HepG2 (cell line): ENCODE results near the gene RASA1. TPM values are rescaled to one million over a fixed set of nuclear protein-coding genes. Genes with fewer than 3 reads are reported as not detected.
A peak's percentile ranks its signal among the peaks of the same experiment; 100 is the strongest.

ENCODE experiments used
- ATAC-seq: fragments of 200-7000 bp; cut with Tn5 transposase; 3 replicates; pipeline ENCODE4 v1.9.1; 2020; ENCODE audit warnings: mild to moderate bottlenecking, moderate library complexity
- BruUV-seq: library from RNA; stranded (reverse); fragments of 400-500 nt; replicated peaks from 2 replicates; lab custom pipeline; 2021; lab: Mats Ljungman, UMichigan
- CTCF ChIA-PET: fragments of 300-600 bp; formaldehyde crosslinking; extraction: SDS; loops from one replicate; lab custom pipeline; 2021; ENCODE audit warnings: low total read pairs, inconsistent platforms, low intra/inter-chr PET ratio; lab: Yijun Ruan, JAX
- POLR2A ChIA-PET: fragments of 350-600 bp; sonication (Branson Sonifier 250); formaldehyde crosslinking; loops from one replicate; lab custom pipeline; 2020; ENCODE audit warnings: antibody characterized with exemption, inconsistent platforms; lab: Yijun Ruan, JAX
- DNase-seq: peaks from one replicate; pipeline ENCODE4 v3.0.0-alpha.2; 2015; ENCODE audit warnings: low spot score
- FAIRE-seq: peaks from 3 replicates; lab custom pipeline; 2011; peaks lifted over from hg19 to GRCh38; lab: Jason Lieb, UNC
- H2AFZ ChIP-seq: one replicate; pipeline ENCODE4 v1.6.1; 2011; ENCODE audit warnings: low read length, inconsistent platforms
- H3K27ac ChIP-seq: fragments of 300-600 bp; 3 replicates; pipeline ENCODE4 v1.8.0; 2011; ENCODE audit warnings: mixed run types, mild to moderate bottlenecking, mixed read lengths, low read length, inconsistent platforms; ENCODE audit not compliant: insufficient read depth; ENCODE audit errors: extremely low read length
- H3K27me3 ChIP-seq, 2 experiments: fragments of 200-600 bp in 1 of 2; 2 replicates in 1 of 2; 3 replicates in 1 of 2; pipeline versions ENCODE4 v1.6.0 to v1.8.0; 2011; ENCODE audit warnings: low read length in 2 of 2, mild to moderate bottlenecking in 2 of 2, moderate library complexity in 2 of 2, inconsistent platforms in 1 of 2; ENCODE audit not compliant: insufficient read depth in 2 of 2, control insufficient read depth in 1 of 2
- H3K36me3 ChIP-seq, 2 experiments: fragments of 200-600 bp in 1 of 2; replicated peaks in 1 of 2; 2 replicates in 1 of 2; 3 replicates in 1 of 2; pipeline versions ENCODE4 v1.5.1 to v1.8.0; 2011; ENCODE audit warnings: low read length in 2 of 2, inconsistent platforms in 1 of 2; ENCODE audit not compliant: insufficient read depth in 2 of 2, control insufficient read depth in 1 of 2
- H3K4me1 ChIP-seq: 2 replicates; pipeline ENCODE4 v1.5.1; 2012; ENCODE audit warnings: low read length, inconsistent platforms; ENCODE audit not compliant: insufficient read depth
- H3K4me2 ChIP-seq: 2 replicates; pipeline ENCODE4 v1.6.0; 2011; ENCODE audit warnings: low read depth, low read length, inconsistent platforms
- H3K4me3 ChIP-seq, 3 experiments: fragments of 200-600 bp in 1 of 3; sonication (generic), shearing (Covaris generic) in 1 of 3; replicated peaks in 1 of 3; 2 replicates each; pipeline ENCODE4 v1.5.1; 2011 to 2016; ENCODE audit warnings: low read length in 3 of 3, inconsistent platforms in 2 of 3, low read depth in 2 of 3, mild to moderate bottlenecking in 2 of 3, control low read depth in 1 of 3, mixed read lengths in 1 of 3; ENCODE audit not compliant: insufficient read depth in 1 of 3
- H3K79me2 ChIP-seq: one replicate; pipeline ENCODE4 v1.6.1; 2011; ENCODE audit warnings: low read length, inconsistent platforms; ENCODE audit not compliant: insufficient read depth
- H3K9ac ChIP-seq: 2 replicates; pipeline ENCODE4 v1.6.0; 2011; ENCODE audit warnings: mild to moderate bottlenecking, low read depth, low read length, inconsistent platforms; ENCODE audit not compliant: insufficient read depth
- H3K9me3 ChIP-seq: 2 replicates; pipeline ENCODE4 v1.5.1; 2012; ENCODE audit warnings: mild to moderate bottlenecking, low read length
- H4K20me1 ChIP-seq: 2 replicates; pipeline ENCODE4 v1.6.0; 2011; ENCODE audit warnings: inconsistent platforms, mild to moderate bottlenecking, low read length, moderate library complexity; ENCODE audit not compliant: insufficient read depth
- ATF7 ChIP-seq, 2 experiments: fragments of 450-650 bp in 1 of 2; sonication (generic) in 1 of 2; formaldehyde crosslinking in 1 of 2; IDR thresholded peaks; 2 replicates each; pipeline versions ENCODE4 v1.4.0 to v1.6.1; 2016 to 2020; ENCODE audit warnings: antibody characterized with exemption in 1 of 2, mild to moderate bottlenecking in 1 of 2, missing genetic modification reagents in 1 of 2
- FOXK2 ChIP-seq: fragments of 450-650 bp; IDR thresholded peaks from 2 replicates; pipeline ENCODE4 v1.6.1; 2016
- PAXIP1 ChIP-seq: sonication (generic); formaldehyde crosslinking; conservative IDR thresholded peaks from 2 replicates; pipeline ENCODE4 v1.4.0; 2020; ENCODE audit warnings: mild to moderate bottlenecking, missing genetic modification reagents, moderate library complexity
- RFXAP ChIP-seq: sonication (generic); formaldehyde crosslinking; IDR thresholded peaks from 2 replicates; pipeline ENCODE4 v1.4.0; 2020; ENCODE audit warnings: missing genetic modification reagents, borderline replicate concordance
- RORA ChIP-seq: sonication (generic); formaldehyde crosslinking; IDR thresholded peaks from 2 replicates; pipeline ENCODE4 v1.5.0; 2020; ENCODE audit warnings: mild to moderate bottlenecking, missing genetic modification reagents, moderate library complexity
- TP53 ChIP-seq: sonication (generic); formaldehyde crosslinking; conservative IDR thresholded peaks from 2 replicates; pipeline ENCODE4 v1.4.0; 2020; ENCODE audit warnings: missing genetic modification reagents
- TSC22D2 ChIP-seq: sonication (generic); formaldehyde crosslinking; IDR thresholded peaks from 2 replicates; pipeline ENCODE4 v1.5.1; 2020; ENCODE audit warnings: missing genetic modification reagents, mild to moderate bottlenecking, borderline replicate concordance
- ZFP37 ChIP-seq: sonication (generic); formaldehyde crosslinking; IDR thresholded peaks from 2 replicates; pipeline ENCODE4 v1.4.0; 2020; ENCODE audit warnings: missing genetic modification reagents, borderline replicate concordance
- ZNF207 ChIP-seq: fragments of 450-650 bp; IDR thresholded peaks from 2 replicates; pipeline ENCODE4 v1.6.1; 2016; ENCODE audit warnings: antibody characterized with exemption, borderline replicate concordance
- WGBS: methylation state at CpG from one replicate; pipeline ENCODE4 v1.1.6; 2017; ENCODE audit warnings: low lambda C conversion rate; 5-methylcytosine and 5-hydroxymethylcytosine counted together
- in situ Hi-C: cut with HindIII; loops from 2 replicates; pipeline ENCODE4 v1.10.0; 2017; ENCODE audit warnings: low pct_unique_long_range_greater_than_20kb; ENCODE audit not compliant: extremely low pct_ligation_motif_present
- intact Hi-C: fragments of 100-400 bp; cut with micrococcal nuclease; formaldehyde crosslinking; loops from one replicate; pipeline ENCODE4 v1.10.0; 2022; ENCODE audit not compliant: unreplicated experiment
- polyA plus RNA-seq, 8 experiments: library from polyadenylated mRNA; depleted of rRNA in 3 of 8; stranded (reverse) in 7 of 8; unstranded in 1 of 8; fragments of >200 nt; fragmentation: Illumina TruSeq in 4 of 8; extraction: Trizol in 4 of 8; gene quantifications; 2 replicates each; pipeline versions ENCODE4 v1.2.1 to v1.2.3, GENCODE V29; 2011 to 2016; ENCODE audit warnings: low read depth in 4 of 8, missing spikeins in 1 of 8, mixed read lengths in 1 of 8; ENCODE audit not compliant: insufficient read depth in 1 of 8
- total RNA-seq, 5 experiments: library from RNA; depleted of rRNA; stranded (reverse); fragments of >200 nt; fragmentation: Illumina TruSeq; extraction: Trizol; gene quantifications; 2 replicates each; pipeline ENCODE4 v1.2.3, GENCODE V29; 2016; ENCODE audit warnings: low read depth in 1 of 5
- TF ChIP-seq, protein P1 (sequence below): sonication (generic); formaldehyde crosslinking; IDR thresholded peaks from 2 replicates; pipeline ENCODE4 v1.4.0; 2020; ENCODE audit warnings: missing genetic modification reagents
- TF ChIP-seq, protein P2 (sequence below): sonication (generic); formaldehyde crosslinking; IDR thresholded peaks from 2 replicates; pipeline ENCODE4 v1.5.0; 2020; ENCODE audit warnings: missing genetic modification reagents

The RASA1 gene
- total and polyA plus RNA-seq, 2 of the 13 experiments (the other 11 are each of a cell fraction or from before 2014, with no cell fraction given): 19.5 to 20.5 TPM

DNA sequence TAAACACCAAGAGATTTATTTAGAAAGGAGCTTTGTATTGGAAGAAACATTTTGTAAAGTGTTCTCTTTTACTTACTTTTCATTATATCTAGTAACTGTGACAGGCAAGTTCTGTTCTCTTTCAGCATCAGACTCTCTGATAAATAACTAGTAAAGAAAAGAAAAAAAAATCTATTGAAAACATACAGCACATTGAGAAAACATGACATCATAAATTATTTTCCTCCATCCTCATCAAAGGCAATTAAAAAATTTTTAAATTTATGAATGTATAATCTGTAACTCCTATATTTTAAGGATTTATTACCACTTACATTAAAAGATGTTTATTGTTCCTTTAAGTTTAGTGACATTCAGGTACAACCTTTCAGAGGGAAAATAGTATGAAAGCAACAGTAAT is 133.9 kb downstream of the RASA1 start:
- no peak overlapping the region for H3K4me2 ChIP-seq
- TF ChIP-seq ATF7 (IDR thresholded peaks at IDR 0.05): peak; percentile 63
- TF ChIP-seq ATF7 (CRISPR knock-in tag; IDR thresholded peaks at IDR 0.05): no peak
- TF ChIP-seq, protein P1, sequence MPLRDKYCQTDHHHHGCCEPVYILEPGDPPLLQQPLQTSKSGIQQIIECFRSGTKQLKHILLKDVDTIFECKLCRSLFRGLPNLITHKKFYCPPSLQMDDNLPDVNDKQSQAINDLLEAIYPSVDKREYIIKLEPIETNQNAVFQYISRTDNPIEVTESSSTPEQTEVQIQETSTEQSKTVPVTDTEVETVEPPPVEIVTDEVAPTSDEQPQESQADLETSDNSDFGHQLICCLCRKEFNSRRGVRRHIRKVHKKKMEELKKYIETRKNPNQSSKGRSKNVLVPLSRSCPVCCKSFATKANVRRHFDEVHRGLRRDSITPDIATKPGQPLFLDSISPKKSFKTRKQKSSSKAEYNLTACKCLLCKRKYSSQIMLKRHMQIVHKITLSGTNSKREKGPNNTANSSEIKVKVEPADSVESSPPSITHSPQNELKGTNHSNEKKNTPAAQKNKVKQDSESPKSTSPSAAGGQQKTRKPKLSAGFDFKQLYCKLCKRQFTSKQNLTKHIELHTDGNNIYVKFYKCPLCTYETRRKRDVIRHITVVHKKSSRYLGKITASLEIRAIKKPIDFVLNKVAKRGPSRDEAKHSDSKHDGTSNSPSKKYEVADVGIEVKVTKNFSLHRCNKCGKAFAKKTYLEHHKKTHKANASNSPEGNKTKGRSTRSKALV (CRISPR knock-in tag): no peak
- intact Hi-C loops (no loop called here), in situ Hi-C loops (loop anchor here (25.0 kb wide), 1 partner anchor 1286 kb away; no protein-coding TSS in a partner anchor)
- peaks cover 4% of the 10 kb centered on the region; the same call in 1 of the 2 replicates for H3K4me1 ChIP-seq
- no peak overlapping the region for H3K27ac ChIP-seq
- BruUV-seq: no TSS peak
- no peak for DNase-seq
- no peak overlapping the region for H3K4me3 ChIP-seq
- peaks cover 11 to 66% of the 10 kb centered on the region in 2 experiments for H3K36me3 ChIP-seq
- ATAC-seq: no peak
- no peaks in the 10 kb centered on the region for H3K9me3 ChIP-seq
- CTCF ChIA-PET: no interaction called here
- peaks cover 3% of the 10 kb centered on the region for H3K79me2 ChIP-seq
- no peak overlapping the region for H2AFZ ChIP-seq
- no peaks in the 10 kb centered on the region for H3K27me3 ChIP-seq
- peaks cover 10% of the 10 kb centered on the region; the same call in 1 of the 2 replicates for H4K20me1 ChIP-seq
- no peak overlapping the region for H3K9ac ChIP-seq
- no peak for FAIRE-seq
- POLR2A ChIA-PET: no interaction called here

GRCh38 chr5:87403409-87403808 is 135.7 kb downstream of the RASA1 start:
- Histone ChIP-seq H2AFZ (no peak overlapping the region), H3K9me3 (no peaks in the 10 kb centered on the region), H3K79me2 (peaks cover 3% of the 10 kb centered on the region), H3K9ac (no peak overlapping the region), H3K4me2 (no peak overlapping the region), H3K4me3 (no peak overlapping the region), H3K36me3 (peaks cover 12 to 80% of the 10 kb centered on the region in 2 experiments), H3K4me1 (no peaks in the 10 kb centered on the region), H4K20me1 (peaks cover 7% of the 10 kb centered on the region; the same call in 1 of the 2 replicates), H3K27me3 (no peaks in the 10 kb centered on the region), H3K27ac (no peak overlapping the region)
- 93% methylated on average over 3 of the region's 3 CpGs for WGBS
- in situ Hi-C loops: loop anchor here (25.0 kb wide), 1 partner anchor 1284 kb away; no protein-coding TSS in a partner anchor
- ChIA-PET CTCF (no interaction called here), POLR2A (interaction anchor here (0.8 kb wide), 1 partner anchor 10 kb away, joined by 3 read pairs; no protein-coding TSS in a partner anchor)
- BruUV-seq: no TSS peak
- no peak for DNase-seq
- FAIRE-seq: no peak
- intact Hi-C loops: no loop called here
- no peak for ATAC-seq
- TF ChIP-seq RFXAP (no peak), RORA (CRISPR knock-in tag) (no peak), FOXK2 (no peak), ZNF207 (no peak), TP53 (CRISPR knock-in tag) (no peak), PAXIP1 (CRISPR knock-in tag) (no peak), ZFP37 (CRISPR knock-in tag) (no peak), TSC22D2 (CRISPR knock-in tag) (no peak)
- TF ChIP-seq, protein P2, sequence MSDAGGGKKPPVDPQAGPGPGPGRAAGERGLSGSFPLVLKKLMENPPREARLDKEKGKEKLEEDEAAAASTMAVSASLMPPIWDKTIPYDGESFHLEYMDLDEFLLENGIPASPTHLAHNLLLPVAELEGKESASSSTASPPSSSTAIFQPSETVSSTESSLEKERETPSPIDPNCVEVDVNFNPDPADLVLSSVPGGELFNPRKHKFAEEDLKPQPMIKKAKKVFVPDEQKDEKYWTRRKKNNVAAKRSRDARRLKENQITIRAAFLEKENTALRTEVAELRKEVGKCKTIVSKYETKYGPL (CRISPR knock-in tag): no peak
